Endodermal cell (in vitro differentiated cells): ENCODE data around the gene CYP4V2. TPM values are rescaled to one million over a fixed set of nuclear protein-coding genes. Genes with fewer than 3 reads are reported as not detected.

Experiments
- DNase-seq: peaks from one replicate; pipeline ENCODE4 v3.0.0-alpha.2; 2017
- H3K27ac ChIP-seq: 2 replicates; pipeline ENCODE4 v1.5.1; 2013; ENCODE audit warnings: mild to moderate bottlenecking, low read depth, low read length, moderate library complexity
- H3K27me3 ChIP-seq: 2 replicates; pipeline ENCODE4 v1.6.1; 2013; ENCODE audit warnings: mild to moderate bottlenecking, low read length, moderate library complexity; ENCODE audit not compliant: insufficient read depth, control insufficient read depth, poor library complexity, severe bottlenecking
- H3K36me3 ChIP-seq: 2 replicates; pipeline ENCODE4 v1.7.0; 2013; ENCODE audit warnings: mild to moderate bottlenecking, low read length, moderate library complexity; ENCODE audit not compliant: control insufficient read depth, insufficient read depth
- H3K4me1 ChIP-seq: one replicate; pipeline ENCODE4 v1.7.0; 2013; ENCODE audit warnings: low read length; ENCODE audit not compliant: control insufficient read depth, insufficient read depth
- H3K4me3 ChIP-seq: 2 replicates; pipeline ENCODE4 v1.5.1; 2013; ENCODE audit warnings: mild to moderate bottlenecking, low read length, moderate library complexity
- H3K9ac ChIP-seq: 2 replicates; pipeline ENCODE4 v1.6.1; 2013; ENCODE audit warnings: mild to moderate bottlenecking, low read length, moderate library complexity; ENCODE audit not compliant: poor library complexity, severe bottlenecking; ENCODE audit errors: extremely low read depth
- H3K9me3 ChIP-seq: 2 replicates; pipeline ENCODE4 v1.6.1; 2013; ENCODE audit warnings: mild to moderate bottlenecking, low read length, moderate library complexity; ENCODE audit not compliant: control insufficient read depth
- H3K27ac Mint-ChIP-seq: 2 replicates; pipeline ENCODE4 v1.8.0; 2020; ENCODE audit warnings: mixed read lengths
- H3K27me3 Mint-ChIP-seq: 2 replicates; pipeline ENCODE4 v1.8.0; 2021; ENCODE audit warnings: mild to moderate bottlenecking, mixed read lengths; ENCODE audit not compliant: insufficient read depth
- H3K36me3 Mint-ChIP-seq: 2 replicates; pipeline ENCODE4 v1.8.0; 2020; ENCODE audit warnings: low read depth, mixed read lengths
- H3K4me1 Mint-ChIP-seq: 2 replicates; pipeline ENCODE4 v1.8.0; 2020; ENCODE audit warnings: mixed read lengths
- H3K4me3 Mint-ChIP-seq: 2 replicates; pipeline ENCODE4 v1.8.0; 2020; ENCODE audit warnings: mild to moderate bottlenecking, moderate library complexity, mixed read lengths
- H3K9me3 Mint-ChIP-seq: 2 replicates; pipeline ENCODE4 v1.8.0; 2020; ENCODE audit warnings: mild to moderate bottlenecking, mixed read lengths
- CTCF ChIP-seq: fragments of 200-600 bp; sonication (generic); conservative IDR thresholded peaks from 2 replicates; pipeline ENCODE4 v1.5.0; 2021; ENCODE audit warnings: antibody characterized with exemption, mild to moderate bottlenecking
- WGBS, 2 experiments: methylation state at CpG; one replicate each; pipeline versions ENCODE4 v1.1.5 to v1.1.7; 2013; ENCODE audit warnings: missing lambda C conversion rate in 2 of 2, mixed read lengths in 1 of 2; ENCODE audit not compliant: insufficient coverage in 1 of 2, insufficient read length in 1 of 2; 5-methylcytosine and 5-hydroxymethylcytosine counted together
- total RNA-seq, 2 donors: library from RNA; stranded (reverse); fragmentation: NEBNext Ultra II Directional in 1 of 2; extraction: Animal tissue kit (Norgen Biotek cat#: 25700) in 1 of 2; gene quantifications; 2 replicates in 1 of 2; 3 replicates in 1 of 2; pipeline ENCODE4 v1.2.1, GENCODE V29; 2021

CYP4V2 gene
- total RNA-seq, 2 donors from 2014 or later = 2.0 to 2.1 TPM

GRCh38 chr4:186201535-186202230, 10.3 kb downstream of the CYP4V2 start:
- H3K9me3 ChIP-seq = no peaks in the 10 kb centered on the region
- no peaks in the 10 kb centered on the region for H3K9me3 Mint-ChIP-seq
- no peak overlapping the region for H3K27ac ChIP-seq
- H3K36me3 ChIP-seq = no peaks in the 10 kb centered on the region
- H3K27me3 Mint-ChIP-seq = no peaks in the 10 kb centered on the region
- no peaks in the 10 kb centered on the region for H3K27me3 ChIP-seq
- no peak overlapping the region for H3K9ac ChIP-seq
- 66 to 87% methylated on average over 6 to 9 of the region's 9 CpGs for WGBS, 2 experiments
- peak; percentile 84 for TF ChIP-seq CTCF
- no peak overlapping the region for H3K4me3 Mint-ChIP-seq
- peak; percentile 81 for DNase-seq
- no peaks in the 10 kb centered on the region for H3K4me1 Mint-ChIP-seq
- H3K4me1 ChIP-seq = no peaks in the 10 kb centered on the region
- no peak overlapping the region for H3K27ac Mint-ChIP-seq
- no peaks in the 10 kb centered on the region for H3K36me3 Mint-ChIP-seq
- no peak overlapping the region for H3K4me3 ChIP-seq

- Histone ChIP-seq H3K4me1 (no peaks in the 10 kb centered on the region), H3K9ac (no peak overlapping the region)
- no peak for DNase-seq
Measured at GRCh38 chr4:186202490-186203140, 11.2 kb downstream of the CYP4V2 start.

GRCh38 chr4:186203406-186203805, 12.0 kb downstream of the CYP4V2 start:
- Histone ChIP-seq H3K27ac (no peak overlapping the region), H3K9me3 (no peaks in the 10 kb centered on the region), H3K36me3 (no peaks in the 10 kb centered on the region), H3K4me1 (no peaks in the 10 kb centered on the region), H3K9ac (no peak overlapping the region), H3K27me3 (no peaks in the 10 kb centered on the region), H3K4me3 (no peak overlapping the region)
- no peaks in the 10 kb centered on the region for H3K27me3 Mint-ChIP-seq
- DNase-seq = no peak
- no peak overlapping the region for H3K4me3 Mint-ChIP-seq
- TF ChIP-seq CTCF = no peak
- whole genome bisulfite sequencing, 2 experiments = 94 to 97% methylated on average over 12 of the region's 12 CpGs
- H3K27ac Mint-ChIP-seq = no peak overlapping the region
- H3K36me3 Mint-ChIP-seq = no peaks in the 10 kb centered on the region
- H3K9me3 Mint-ChIP-seq = peaks cover 1% of the 10 kb centered on the region
- H3K4me1 Mint-ChIP-seq = no peaks in the 10 kb centered on the region

More at GRCh38 chr4:186202490-186203140, 11.2 kb downstream of the CYP4V2 start:
- Mint-ChIP-seq H3K4me1 (no peaks in the 10 kb centered on the region), H3K36me3 (no peaks in the 10 kb centered on the region), H3K27me3 (no peaks in the 10 kb centered on the region), H3K4me3 (no peak overlapping the region), H3K27ac (no peak overlapping the region), H3K9me3 (no peaks in the 10 kb centered on the region)
- Histone ChIP-seq H3K4me3 (no peak overlapping the region), H3K27me3 (no peaks in the 10 kb centered on the region), H3K36me3 (no peaks in the 10 kb centered on the region), H3K27ac (no peak overlapping the region), H3K9me3 (no peaks in the 10 kb centered on the region)
- WGBS, 2 experiments = 89 to 90% methylated on average over 6 to 8 of the region's 8 CpGs
- TF ChIP-seq CTCF = no peak
